GM23248 (cell line): ENCODE results near the gene MR1.

Experiments
- EZH2 ChIP-seq: fragments of 200-600 bp; sonication (generic); IDR thresholded peaks from 2 replicates; pipeline ENCODE4 v1.6.1; 2018; ENCODE audit warnings: antibody characterized with exemption, mild to moderate bottlenecking; ENCODE audit not compliant: insufficient read depth, poor library complexity, severe bottlenecking
- EZH2phosphoT487 ChIP-seq: fragments of 200-600 bp; sonication (generic); IDR thresholded peaks from 2 replicates; pipeline ENCODE4 v1.6.1; 2018; ENCODE audit warnings: antibody characterized with exemption, moderate library complexity, mild to moderate bottlenecking, low read depth; ENCODE audit not compliant: insufficient read depth

DNA sequence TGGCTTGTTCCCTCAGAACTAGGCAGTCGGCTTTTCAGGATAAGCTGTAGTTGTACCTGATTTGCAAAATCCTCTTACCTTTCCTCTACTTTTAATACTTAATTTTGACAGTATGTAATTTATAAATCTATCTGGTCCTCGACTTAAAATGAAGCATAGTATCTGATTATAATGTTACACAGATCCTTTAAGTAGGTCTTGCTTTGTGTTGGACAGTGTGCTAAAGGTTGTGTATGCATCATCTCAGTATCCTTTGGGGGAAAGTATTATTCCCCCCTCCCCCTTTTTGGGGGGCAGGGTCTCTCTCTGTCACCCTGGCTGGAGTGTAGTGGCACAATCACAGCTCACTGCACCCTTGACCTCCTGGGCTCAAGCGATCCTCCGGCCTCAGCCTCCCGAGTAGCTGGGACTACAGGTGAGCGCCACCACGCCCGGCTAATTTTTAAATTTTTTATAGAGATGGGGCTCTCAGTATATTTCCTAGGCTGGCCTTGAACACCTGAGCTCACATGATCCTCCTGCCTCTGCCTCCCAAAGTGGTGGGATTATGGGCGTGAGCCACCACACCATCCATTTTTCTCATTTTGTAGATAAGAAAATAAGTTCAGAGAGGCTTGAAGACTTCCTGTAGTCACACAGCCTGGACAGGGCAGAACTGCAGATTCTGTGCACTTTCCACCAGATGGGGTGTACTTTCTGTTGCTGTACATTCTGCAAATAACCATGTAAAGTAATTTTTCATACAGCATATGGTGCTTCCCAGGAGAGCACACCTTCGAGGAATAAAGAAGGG, 10.3 kb upstream of the MR1 start:
- TF ChIP-seq EZH2 = no peak
- TF ChIP-seq EZH2phosphoT487 = no peak
